OCI-LY3 (cell line): ENCODE data around the gene CACNA1I.

Experiments used
- EZH2phosphoT487 ChIP-seq: fragments of 200-600 bp; shearing (Covaris generic); IDR thresholded peaks from 2 replicates; pipeline ENCODE4 v1.6.1; 2018; ENCODE audit warnings: antibody characterized with exemption, mixed run types, low read depth
- TF ChIP-seq, protein P1 (sequence below): fragments of 200-600, 300-600 bp; sonication (generic); IDR thresholded peaks from 2 replicates; pipeline ENCODE4 v1.5.1; 2014; ENCODE audit warnings: antibody characterized with exemption, low read length, low read depth

DNA sequence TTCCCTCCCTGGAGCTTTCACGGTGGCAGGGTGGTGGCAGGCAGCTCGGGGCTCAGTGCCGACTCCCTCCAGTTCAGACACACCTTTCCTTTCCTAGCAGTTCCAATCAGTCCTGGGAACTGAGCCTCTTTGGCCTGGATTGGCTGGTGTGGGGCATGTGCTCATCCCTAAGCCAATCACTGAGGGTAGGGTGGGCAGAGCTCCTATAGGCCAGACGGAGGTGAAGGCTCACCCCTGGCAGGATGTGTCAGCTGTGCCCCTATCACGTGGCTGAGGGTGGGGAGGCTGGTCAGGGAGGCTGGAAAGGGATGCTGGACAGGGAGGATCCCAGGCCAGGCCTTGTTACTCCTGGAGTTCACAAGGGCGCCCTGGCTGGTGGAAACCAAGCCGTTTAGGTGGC lies 40.2 kb downstream of the CACNA1I start:
- TF ChIP-seq, protein P1, sequence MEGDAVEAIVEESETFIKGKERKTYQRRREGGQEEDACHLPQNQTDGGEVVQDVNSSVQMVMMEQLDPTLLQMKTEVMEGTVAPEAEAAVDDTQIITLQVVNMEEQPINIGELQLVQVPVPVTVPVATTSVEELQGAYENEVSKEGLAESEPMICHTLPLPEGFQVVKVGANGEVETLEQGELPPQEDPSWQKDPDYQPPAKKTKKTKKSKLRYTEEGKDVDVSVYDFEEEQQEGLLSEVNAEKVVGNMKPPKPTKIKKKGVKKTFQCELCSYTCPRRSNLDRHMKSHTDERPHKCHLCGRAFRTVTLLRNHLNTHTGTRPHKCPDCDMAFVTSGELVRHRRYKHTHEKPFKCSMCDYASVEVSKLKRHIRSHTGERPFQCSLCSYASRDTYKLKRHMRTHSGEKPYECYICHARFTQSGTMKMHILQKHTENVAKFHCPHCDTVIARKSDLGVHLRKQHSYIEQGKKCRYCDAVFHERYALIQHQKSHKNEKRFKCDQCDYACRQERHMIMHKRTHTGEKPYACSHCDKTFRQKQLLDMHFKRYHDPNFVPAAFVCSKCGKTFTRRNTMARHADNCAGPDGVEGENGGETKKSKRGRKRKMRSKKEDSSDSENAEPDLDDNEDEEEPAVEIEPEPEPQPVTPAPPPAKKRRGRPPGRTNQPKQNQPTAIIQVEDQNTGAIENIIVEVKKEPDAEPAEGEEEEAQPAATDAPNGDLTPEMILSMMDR = no peak
- TF ChIP-seq EZH2phosphoT487 = no peak
